Measurements from ENCODE around the gene ANKRD52. TPM values are rescaled to one million over a fixed set of nuclear protein-coding genes. Genes with fewer than 3 reads are reported as not detected.

The ANKRD52 gene
- total and polyA plus RNA-seq, 10 of the 15 experiments (the other 5 are each of a cell fraction or from before 2014, with no cell fraction given) = 0.90 to 55.3 (median 16.1) TPM

- Histone ChIP-seq H3K4me2 (ENCODE audit: control insufficient read depth, insufficient read depth) (no peak overlapping the region), H3K27ac (ENCODE audit: control insufficient read depth, insufficient read depth) (no peak overlapping the region), H3K27me3 (replicated peaks in 1 of 2; ENCODE audit: control insufficient read depth in 2 of 2, insufficient read depth in 2 of 2, low read length in 1 of 2) (no peaks in the 10 kb centered on the region), H2AFZ (ENCODE audit: control insufficient read depth, low read depth, low read length) (no peak overlapping the region), H3K36me3 (ENCODE audit: control insufficient read depth in 2 of 2, insufficient read depth in 2 of 2, low read length in 1 of 2) (peaks cover 7 to 29% of the 10 kb centered on the region in 2 experiments), H3K79me2 (ENCODE audit: control insufficient read depth, insufficient read depth, low read length) (no peaks in the 10 kb centered on the region), H3K4me1 (ENCODE audit: control insufficient read depth, insufficient read depth, low read length) (no peaks in the 10 kb centered on the region), H3K4me3 (no peak overlapping the region), H4K20me1 (ENCODE audit: control insufficient read depth, insufficient read depth) (no peaks in the 10 kb centered on the region), H3K9me3 (replicated peaks; ENCODE audit: control insufficient read depth, insufficient read depth, low read length) (no peaks in the 10 kb centered on the region), H3K9ac (ENCODE audit: control insufficient read depth, insufficient read depth, low read length) (no peak overlapping the region)
- DNase-seq (ENCODE audit: low read depth, low spot score) (no peak), FAIRE-seq (no peak), ATAC-seq (no peak)
- BruUV-seq (replicated peaks) = no TSS peak
- POLR2A ChIA-PET = no interaction called here
- WGBS (ENCODE audit: insufficient coverage, insufficient replicate concordance, low lambda C conversion rate, missing lambda C conversion rate) = 97% methylated on average over 5 of the region's 5 CpGs
- CTCF ChIA-PET = no interaction called here
- SMC1A ChIA-PET (ENCODE audit: uncharacterized antibody, unreplicated experiment) = interaction anchor here (1.0 kb wide), 1 partner anchor 22 kb away, joined by 3 read pairs; no protein-coding TSS in a partner anchor
- intact Hi-C loops (cut with micrococcal nuclease; ENCODE audit: unreplicated experiment) = no loop called here
- in situ Hi-C loops (cut with MboI) = no loop called here
- RAD21 ChIA-PET (ENCODE audit: unreplicated experiment) = no interaction called here
- TF ChIP-seq ZBTB4 (CRISPR knock-in tag; IDR thresholded peaks at IDR 0.05) (no peak), ZNF274 (IDR thresholded peaks at IDR 0.05; ENCODE audit: insufficient read depth, insufficient read length) (no peak), BACH1 (IDR thresholded peaks at IDR 0.05; ENCODE audit: borderline replicate concordance) (no peak), KDM1A (IDR thresholded peaks at IDR 0.05; ENCODE audit: borderline replicate concordance) (no peak)
Measured at GRCh38 chr12:56213878-56214277, 44.3 kb downstream of the ANKRD52 start.

GRCh38 chr12:56212361-56212760 lies 45.8 kb downstream of the ANKRD52 start:
- Histone ChIP-seq H3K79me2 (ENCODE audit: control insufficient read depth, insufficient read depth, low read length) (no peaks in the 10 kb centered on the region), H3K27ac (ENCODE audit: control insufficient read depth, insufficient read depth) (no peak overlapping the region), H3K4me1 (ENCODE audit: control insufficient read depth, insufficient read depth, low read length) (no peaks in the 10 kb centered on the region), H3K9me3 (replicated peaks; ENCODE audit: control insufficient read depth, insufficient read depth, low read length) (no peaks in the 10 kb centered on the region), H3K27me3 (replicated peaks in 1 of 2; ENCODE audit: control insufficient read depth in 2 of 2, insufficient read depth in 2 of 2, low read length in 1 of 2) (no peaks in the 10 kb centered on the region), H4K20me1 (ENCODE audit: control insufficient read depth, insufficient read depth) (no peaks in the 10 kb centered on the region), H3K36me3 (ENCODE audit: control insufficient read depth in 2 of 2, insufficient read depth in 2 of 2, low read length in 1 of 2) (peaks cover 7 to 29% of the 10 kb centered on the region in 2 experiments), H3K4me2 (ENCODE audit: control insufficient read depth, insufficient read depth) (no peak overlapping the region), H2AFZ (ENCODE audit: control insufficient read depth, low read depth, low read length) (no peak overlapping the region), H3K9ac (ENCODE audit: control insufficient read depth, insufficient read depth, low read length) (no peak overlapping the region), H3K4me3 (no peak overlapping the region)
- in situ Hi-C loops (cut with MboI) (no loop called here), intact Hi-C loops (cut with micrococcal nuclease; ENCODE audit: unreplicated experiment) (no loop called here)
- ChIA-PET CTCF (no interaction called here), SMC1A (ENCODE audit: uncharacterized antibody, unreplicated experiment) (no interaction called here), RAD21 (ENCODE audit: unreplicated experiment) (interaction anchor here (1.3 kb wide), 1 partner anchor 9 kb away, joined by 4 read pairs; the partner anchor contains the start of gene RNF41), POLR2A (interaction anchor here (0.9 to 1.1 kb wide), 2 partner anchors 9 to 10 kb away, joined by 3 read pairs; partner anchors contain the start of gene RNF41)
- DNase-seq (ENCODE audit: low read depth, low spot score) (no peak), FAIRE-seq (no peak), ATAC-seq (no peak)
- no TSS peak for BruUV-seq (replicated peaks)
- 95% methylated on average over 1 of the region's 1 CpG for WGBS (ENCODE audit: insufficient coverage, insufficient replicate concordance, low lambda C conversion rate, missing lambda C conversion rate)
- TF ChIP-seq MYB (IDR thresholded peaks at IDR 0.05; ENCODE audit: borderline replicate concordance, low read depth, low read length) = no peak
- TF ChIP-seq SIN3A (IDR thresholded peaks at IDR 0.05; ENCODE audit: low read depth, low read length) = no peak
- no peak for TF ChIP-seq ZBTB33 (IDR thresholded peaks at IDR 0.05)
- no peak for TF ChIP-seq EED (IDR thresholded peaks at IDR 0.05; ENCODE audit: low read depth)
- TF ChIP-seq CHD1 (IDR thresholded peaks at IDR 0.05; ENCODE audit: low read depth, low read length) = no peak
- TF ChIP-seq SPI1 (IDR thresholded peaks at IDR 0.05; ENCODE audit: borderline replicate concordance, insufficient read depth, low read depth, low read length) = no peak
- TF ChIP-seq CBX3 (IDR thresholded peaks at IDR 0.05; ENCODE audit: borderline replicate concordance, low read depth) = no peak
- TF ChIP-seq TCF7 (IDR thresholded peaks at IDR 0.05; ENCODE audit: borderline replicate concordance) = no peak

Data from GM12878 (cell line).